ENCODE results near the gene EHD2. TPM values are rescaled to one million over a fixed set of nuclear protein-coding genes. Genes with fewer than 3 reads are reported as not detected.
"Not testable (repeated sequence)": the region's sequence is repeated elsewhere in the genome, so short reads cannot be mapped to it uniquely, and the experiment has no call there.

Gene EHD2
- total RNA-seq, 2 donors from 2014 or later, result 1.6 to 2.9 TPM

DNA sequence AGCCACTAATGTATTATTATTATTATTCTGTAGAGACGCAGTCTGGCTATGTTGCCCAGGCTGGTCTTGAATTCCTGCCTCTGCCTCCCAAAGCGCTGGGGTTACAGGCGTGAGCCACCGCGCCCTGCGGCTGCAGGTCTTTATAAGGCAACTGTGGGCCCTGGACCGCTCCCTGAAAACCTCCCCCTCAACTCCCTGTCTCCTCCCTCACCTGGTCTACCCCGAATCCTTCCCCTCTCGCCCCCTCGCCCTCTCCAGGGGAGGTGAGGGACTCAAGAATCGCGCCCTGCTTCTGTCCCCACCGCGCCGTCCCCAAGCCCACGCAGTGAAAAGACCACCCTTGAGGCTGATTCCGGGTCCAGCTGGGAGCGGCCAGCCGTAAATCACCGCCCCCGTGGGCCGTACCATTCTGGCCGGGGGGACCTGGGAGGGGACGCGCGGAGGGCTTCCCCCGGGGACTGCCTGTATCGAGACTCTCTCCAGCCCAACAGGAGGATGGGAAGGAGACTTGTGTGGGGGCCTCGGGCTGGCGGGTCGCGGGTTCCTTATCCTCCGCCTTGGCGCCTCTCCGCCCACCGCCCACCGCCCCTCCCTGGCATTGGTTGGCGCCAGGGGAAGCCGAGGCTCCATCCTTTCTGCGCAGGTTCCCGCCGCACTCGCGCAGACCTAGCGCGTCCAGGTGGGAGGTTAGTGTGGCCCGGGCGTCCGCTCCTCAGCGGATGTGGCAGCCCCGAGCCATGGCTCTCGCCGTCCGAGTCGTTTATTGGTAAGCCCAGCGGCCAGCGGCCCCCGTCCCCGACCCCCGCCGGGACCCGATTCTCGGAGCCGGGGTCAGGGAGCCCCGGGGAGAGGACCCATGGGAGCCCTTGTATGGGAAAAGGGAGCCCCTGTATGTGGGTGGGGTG lies 65.1 kb downstream of the EHD2 start, which contains the start of gene SELENOW:
Gene SELENOW, plus strand, starts transcription at position 655 of the 905 bp plus-strand sequence. Its CDS starts 83 bp downstream, at position 738.
- Mint-ChIP-seq H3K27me3 (ENCODE audit: low read depth) (no peaks in the 10 kb centered on the region), H3K4me3 (peak within 1 kb of the TSS; percentile 95 to 98), H3K27ac (peak within 1 kb of the TSS; percentile 93), H3K4me1 (ENCODE audit: low read depth) (peaks cover 35% of the 10 kb centered on the region), H3K36me3 (ENCODE audit: insufficient read depth in 2 of 2) (peaks cover 6 to 7% of the 10 kb centered on the region in 2 donors), H3K9me3 (no peaks in the 10 kb centered on the region)
- ATAC-seq (replicated peaks in 1 of 2) (peak; percentile 97), DNase-seq (peak; percentile 88)

DNA sequence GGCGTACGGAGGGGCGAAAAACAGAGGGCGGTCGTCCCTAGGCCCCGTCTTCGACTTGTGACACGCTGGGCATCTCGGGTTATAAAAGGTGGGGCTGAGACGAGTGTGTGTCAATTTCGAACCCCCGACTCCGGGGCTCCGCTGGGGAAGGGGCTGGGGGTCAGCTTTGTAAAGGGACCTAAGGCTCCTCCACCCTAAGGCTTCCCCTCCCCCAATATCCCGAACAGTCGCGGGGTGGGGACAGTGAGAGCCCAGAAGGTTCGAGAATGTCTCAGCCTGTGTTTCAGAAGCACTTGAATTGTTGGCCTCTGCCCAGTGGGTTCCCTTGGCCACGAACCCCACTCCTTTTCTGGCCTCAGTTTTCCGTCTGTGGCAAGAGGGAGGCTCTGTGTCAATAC lies 65.7 kb downstream of the EHD2 start:
- DNase-seq (peak in 1 of 2 donors; percentile 25), ATAC-seq (replicated peaks in 1 of 2) (no peak)
- Mint-ChIP-seq H3K27ac (peak overlapping the region; percentile 91), H3K4me1 (ENCODE audit: low read depth) (peaks cover 35% of the 10 kb centered on the region), H3K9me3 (no peaks in the 10 kb centered on the region), H3K36me3 (ENCODE audit: insufficient read depth in 2 of 2) (peaks cover 6 to 7% of the 10 kb centered on the region in 2 donors), H3K27me3 (ENCODE audit: low read depth) (no peaks in the 10 kb centered on the region), H3K4me3 (peak overlapping the region; percentile 95 to 98)

DNA sequence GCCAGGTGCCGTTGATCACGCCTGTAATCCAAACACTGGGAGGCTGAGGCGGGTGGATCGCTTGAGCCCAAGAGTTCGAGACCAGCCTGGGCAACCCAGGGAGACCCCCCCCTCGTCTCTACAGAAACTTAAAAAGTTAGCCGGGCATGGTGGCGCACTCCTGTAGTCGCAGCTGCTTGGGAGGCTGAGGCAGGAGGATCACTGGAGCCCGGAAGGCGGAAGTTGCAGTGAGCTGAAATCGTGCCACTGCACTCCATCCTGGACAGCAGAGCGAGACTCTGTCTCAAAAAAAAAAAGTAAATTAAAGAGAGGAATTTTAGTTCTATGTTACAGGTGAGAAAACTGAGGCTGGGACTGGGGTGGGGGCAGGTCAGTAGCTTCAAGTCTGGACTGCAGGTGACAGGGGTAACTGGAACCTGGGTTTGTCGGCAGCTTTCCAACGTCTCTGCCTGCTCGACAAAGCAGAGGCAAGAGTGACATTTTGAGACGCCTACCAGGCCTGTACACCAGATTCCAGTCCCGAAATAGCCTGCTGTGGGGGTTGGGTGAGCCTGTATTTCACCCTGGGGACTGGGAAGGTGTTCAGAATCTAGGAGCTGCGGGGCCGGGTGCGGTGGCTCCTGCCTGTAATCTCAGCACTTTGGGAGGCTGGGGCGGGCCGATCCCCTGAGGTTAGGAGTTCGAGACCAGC lies 66.4 kb downstream of the EHD2 start:
- ATAC-seq (replicated peaks in 1 of 2) (no peak), DNase-seq (no peak)
- peaks cover 6 to 10% of the 10 kb centered on the region in 2 donors for H3K36me3 Mint-ChIP-seq (ENCODE audit: insufficient read depth in 2 of 2)
- no peaks in the 10 kb centered on the region for H3K27me3 Mint-ChIP-seq (ENCODE audit: low read depth)
- peak overlapping the region; percentile 91 for H3K27ac Mint-ChIP-seq
- peak overlapping the region; percentile 95 to 98 for H3K4me3 Mint-ChIP-seq
- H3K4me1 Mint-ChIP-seq (ENCODE audit: low read depth), result peaks cover 35% of the 10 kb centered on the region
- no peaks in the 10 kb centered on the region for H3K9me3 Mint-ChIP-seq

DNA sequence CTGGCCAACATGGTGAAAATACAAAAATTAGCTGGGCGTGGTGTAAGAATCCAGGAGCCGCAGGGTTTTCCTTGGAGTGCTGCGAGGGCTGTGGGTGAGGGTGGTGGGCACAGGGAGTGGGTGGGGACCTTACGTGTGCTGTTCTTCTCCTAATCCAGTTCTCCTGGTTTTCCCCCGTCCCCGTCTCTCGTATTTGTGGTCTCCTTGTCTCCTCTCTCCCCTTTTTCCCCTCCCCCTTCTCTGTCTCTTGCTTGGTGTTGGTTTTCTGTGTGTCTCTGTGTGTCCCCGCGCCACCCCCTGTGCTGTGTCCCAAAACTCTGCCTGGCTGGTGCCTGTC lies 67.0 kb downstream of the EHD2 start:
- no peak for DNase-seq
- H3K9me3 Mint-ChIP-seq, result no peaks in the 10 kb centered on the region
- H3K36me3 Mint-ChIP-seq (ENCODE audit: insufficient read depth in 2 of 2), result peaks cover 6 to 12% of the 10 kb centered on the region in 2 donors
- H3K4me1 Mint-ChIP-seq (ENCODE audit: low read depth), result peaks cover 35% of the 10 kb centered on the region
- peak overlapping the region; percentile 70 for H3K27ac Mint-ChIP-seq
- peak overlapping the region; percentile 67 to 98 for H3K4me3 Mint-ChIP-seq
- no peak for ATAC-seq (replicated peaks in 1 of 2)
- H3K27me3 Mint-ChIP-seq (ENCODE audit: low read depth), result no peaks in the 10 kb centered on the region

DNA sequence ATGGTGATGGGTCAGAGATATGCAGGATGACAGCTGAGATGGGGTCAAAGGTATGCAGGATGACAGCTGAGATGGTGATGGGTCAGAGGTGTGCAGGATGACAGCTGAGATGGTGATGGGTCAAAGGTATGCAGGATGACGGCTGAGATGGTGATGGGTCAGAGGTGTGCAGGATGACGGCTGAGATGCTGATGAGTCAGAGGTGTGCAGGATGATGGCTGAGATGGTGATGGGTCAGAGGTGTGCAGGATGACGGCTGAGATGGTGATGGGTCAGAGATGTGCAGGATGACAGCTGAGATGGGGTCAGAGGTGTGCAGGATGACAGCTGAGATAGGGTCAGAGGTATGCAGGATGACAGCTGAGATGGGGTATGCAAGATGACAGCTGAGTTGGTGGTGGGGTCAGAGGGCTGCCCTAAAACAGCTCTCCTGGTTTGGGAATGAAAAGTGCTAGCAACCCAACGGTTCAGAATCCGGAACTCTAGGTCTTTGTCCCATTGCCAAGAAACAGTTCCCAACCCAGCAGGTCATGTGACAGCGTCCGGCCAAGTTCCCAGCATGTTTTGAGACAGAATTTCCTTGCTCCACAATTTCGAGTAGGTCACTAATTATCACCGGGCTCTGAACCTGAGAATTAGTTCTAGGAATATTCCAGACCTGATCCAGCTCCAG lies 68.5 kb downstream of the EHD2 start:
- Mint-ChIP-seq H3K36me3 (ENCODE audit: insufficient read depth in 2 of 2) (peaks cover 6 to 12% of the 10 kb centered on the region in 2 donors), H3K4me3 (no peak overlapping the region), H3K9me3 (no peaks in the 10 kb centered on the region), H3K4me1 (ENCODE audit: low read depth) (peaks cover 35% of the 10 kb centered on the region), H3K27me3 (ENCODE audit: low read depth) (no peaks in the 10 kb centered on the region), H3K27ac (no peak overlapping the region)
- ATAC-seq (replicated peaks in 1 of 2), result no peak
- DNase-seq, result no peak

DNA sequence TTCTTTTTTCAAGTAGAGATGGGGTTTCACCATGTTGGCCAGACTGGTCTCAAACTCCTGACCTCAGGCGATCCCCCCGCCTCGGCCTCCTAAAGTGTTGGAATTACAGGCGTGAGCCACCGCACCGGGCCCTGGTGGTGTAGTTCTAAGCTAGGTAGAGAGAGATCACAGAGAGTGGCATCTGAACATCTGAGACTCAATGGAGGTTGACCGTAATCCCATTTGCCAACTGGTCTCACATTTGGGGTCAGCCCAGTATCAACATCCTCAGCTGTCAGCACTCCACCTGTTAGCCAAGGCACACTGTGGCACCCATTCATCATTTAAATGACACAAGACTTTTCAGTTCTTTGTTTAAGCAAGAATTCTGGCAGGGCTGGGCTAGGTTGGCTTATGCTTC lies 73.3 kb downstream of the EHD2 start:
- no peak for ATAC-seq (replicated peaks in 1 of 2)
- H3K4me3 Mint-ChIP-seq, result no peak overlapping the region
- no peak for DNase-seq
- H3K9me3 Mint-ChIP-seq, result no peaks in the 10 kb centered on the region
- H3K4me1 Mint-ChIP-seq (ENCODE audit: low read depth), result peaks cover 17% of the 10 kb centered on the region
- H3K36me3 Mint-ChIP-seq (ENCODE audit: insufficient read depth in 2 of 2), result peaks cover 3 to 10% of the 10 kb centered on the region in 2 donors
- H3K27ac Mint-ChIP-seq, result no peak overlapping the region
- H3K27me3 Mint-ChIP-seq (ENCODE audit: low read depth), result no peaks in the 10 kb centered on the region

DNA sequence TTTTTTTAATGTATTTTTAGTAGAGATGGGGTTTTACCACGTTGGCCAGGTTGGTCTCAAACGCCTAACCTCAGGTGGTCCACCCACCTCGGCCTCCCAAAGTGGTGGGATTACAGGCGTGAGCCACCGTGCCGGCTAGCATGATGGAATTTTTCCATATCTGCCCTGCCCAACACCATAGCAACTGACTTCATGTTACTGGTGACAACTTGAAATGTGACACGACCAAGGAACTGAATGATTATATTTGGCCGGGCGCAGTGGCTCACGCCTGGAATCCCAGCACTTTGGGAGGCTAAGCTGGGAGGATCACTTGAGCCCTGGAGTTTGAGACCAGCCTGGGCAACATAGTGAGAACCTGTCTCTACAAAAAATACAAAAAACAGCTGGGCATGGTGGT lies 74.1 kb downstream of the EHD2 start:
- ATAC-seq (replicated peaks in 1 of 2); H3K27ac Mint-ChIP-seq; H3K36me3 Mint-ChIP-seq (ENCODE audit: insufficient read depth in 2 of 2); H3K9me3 Mint-ChIP-seq; H3K27me3 Mint-ChIP-seq (ENCODE audit: low read depth); DNase-seq; H3K4me3 Mint-ChIP-seq: not testable (repeated sequence)
- peaks cover 14% of the 10 kb centered on the region for H3K4me1 Mint-ChIP-seq (ENCODE audit: low read depth)

DNA sequence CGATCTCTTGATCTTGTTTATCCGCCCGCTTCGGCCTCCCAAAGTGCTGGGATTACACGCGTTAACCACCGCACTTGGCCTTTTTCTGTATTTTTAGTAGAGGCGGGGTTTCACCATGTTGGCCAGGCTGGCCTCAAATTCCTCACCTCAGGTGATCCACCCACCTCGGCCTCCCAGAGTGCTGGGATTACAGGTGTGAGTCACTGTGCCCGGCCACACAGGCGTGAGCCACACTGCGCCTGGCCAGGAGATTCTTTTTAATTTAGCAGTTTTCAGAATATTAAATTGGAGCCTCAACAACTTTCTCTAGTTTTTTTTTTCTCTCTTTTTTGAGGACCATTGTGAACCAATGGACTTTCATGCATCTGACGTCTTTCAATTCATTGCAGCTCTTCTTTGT lies 76.6 kb downstream of the EHD2 start:
- H3K4me3 Mint-ChIP-seq; H3K27ac Mint-ChIP-seq; DNase-seq; H3K27me3 Mint-ChIP-seq (ENCODE audit: low read depth); H3K36me3 Mint-ChIP-seq (ENCODE audit: insufficient read depth in 2 of 2); H3K9me3 Mint-ChIP-seq; ATAC-seq (replicated peaks in 1 of 2): not testable (repeated sequence)
- H3K4me1 Mint-ChIP-seq (ENCODE audit: low read depth), result peaks cover 14% of the 10 kb centered on the region

DNA sequence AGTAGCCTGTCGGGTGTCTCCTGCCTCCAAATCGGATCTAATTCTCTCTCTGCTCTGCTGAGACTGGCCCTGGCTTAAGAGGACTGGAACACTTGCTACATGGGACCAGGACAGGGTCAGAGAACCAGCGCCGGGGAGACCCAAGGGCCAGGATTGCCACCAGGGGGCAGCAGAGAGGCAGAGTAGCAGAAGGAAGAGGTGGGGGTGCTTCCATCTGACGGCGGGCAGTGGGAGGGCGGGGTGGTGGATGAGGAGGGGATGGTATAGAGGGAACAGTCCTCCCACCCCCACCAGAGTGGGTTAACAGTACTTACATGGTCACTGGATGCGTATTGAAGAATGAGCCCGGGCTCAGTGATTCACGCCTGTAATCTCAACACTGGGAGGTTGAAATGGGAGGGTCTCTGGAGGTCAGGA lies 77.2 kb downstream of the EHD2 start:
- no peak overlapping the region for H3K27ac Mint-ChIP-seq
- no peaks in the 10 kb centered on the region for H3K36me3 Mint-ChIP-seq (ENCODE audit: insufficient read depth in 2 of 2)
- ATAC-seq (replicated peaks in 1 of 2) (peak; percentile 80 to 85), DNase-seq (peak; percentile 88 to 90)
- no peaks in the 10 kb centered on the region for H3K9me3 Mint-ChIP-seq
- H3K27me3 Mint-ChIP-seq (ENCODE audit: low read depth), result no peaks in the 10 kb centered on the region
- H3K4me3 Mint-ChIP-seq, result no peak overlapping the region
- peaks cover 14% of the 10 kb centered on the region for H3K4me1 Mint-ChIP-seq (ENCODE audit: low read depth)

DNA sequence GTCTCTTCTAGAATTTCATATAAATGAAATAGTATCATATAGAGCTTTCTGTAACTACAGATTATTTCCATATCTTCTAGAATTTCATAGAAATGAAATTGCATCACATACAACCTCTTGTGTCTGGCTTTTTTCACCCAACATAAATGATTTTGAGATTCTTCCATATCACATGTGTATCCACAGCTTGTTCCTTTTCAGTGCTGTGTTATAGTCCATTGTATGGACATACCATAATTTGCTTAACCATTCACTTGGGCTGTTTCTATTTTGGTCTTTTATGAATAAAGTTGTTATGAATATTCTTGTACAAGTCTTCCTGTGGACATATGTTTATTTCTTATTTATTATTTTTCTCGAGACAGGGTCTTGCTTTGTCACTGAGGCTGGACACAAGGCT lies 79.4 kb downstream of the EHD2 start:
- no peaks in the 10 kb centered on the region for H3K27me3 Mint-ChIP-seq (ENCODE audit: low read depth)
- DNase-seq (no peak), ATAC-seq (replicated peaks in 1 of 2) (no peak)
- no peaks in the 10 kb centered on the region for H3K9me3 Mint-ChIP-seq
- no peaks in the 10 kb centered on the region for H3K36me3 Mint-ChIP-seq (ENCODE audit: insufficient read depth in 2 of 2)
- H3K4me3 Mint-ChIP-seq, result no peak overlapping the region
- peaks cover 14% of the 10 kb centered on the region for H3K4me1 Mint-ChIP-seq (ENCODE audit: low read depth)
- H3K27ac Mint-ChIP-seq, result no peak overlapping the region

Other genes starting within 250 kb of the EHD2 start
- under 1 TPM; 0.17 to 0.97 TPM for gene SLC8A2, start 241.5 kb upstream of the EHD2 start, total RNA-seq
- gene KPTN, start 229.2 kb upstream of the EHD2 start, total RNA-seq, result 10 to 100 TPM in 1 of 2 donors, 1 to 10 TPM in 1; 7.2 to 10.5 TPM
- 10 to 100 TPM; 64.4 to 71.5 TPM for gene NAPA, start 198.4 kb upstream of the EHD2 start, total RNA-seq
- under 1 TPM; 0.69 to 0.96 TPM for gene ZNF541, start 140.3 kb upstream of the EHD2 start, total RNA-seq
- 10 to 100 TPM; 17.0 to 17.9 TPM for gene BICRA, start 104.3 kb upstream of the EHD2 start, total RNA-seq
- 100 to 1,000 TPM; 405 to 415 TPM for gene NOP53, start 32.1 kb downstream of the EHD2 start, total RNA-seq
- 10 to 100 TPM; 73.4 to 79.5 TPM for gene SELENOW, start 65.3 kb downstream of the EHD2 start, total RNA-seq
- gene TPRX1, start 91.1 kb downstream of the EHD2 start, total RNA-seq, result not detected
- not detected for gene CRX, start 108.5 kb downstream of the EHD2 start, total RNA-seq
- not detected for gene TPRX2, start 145.8 kb downstream of the EHD2 start, total RNA-seq
- gene SULT2A1, start 172.9 kb downstream of the EHD2 start, total RNA-seq, result not detected